Ectodermal cell (in vitro differentiated cells): Measurements from ENCODE around the gene NELL1.

Source experiments
- H3K27ac ChIP-seq: 2 replicates; pipeline ENCODE4 v1.7.0; 2013; ENCODE audit warnings: mild to moderate bottlenecking, low read depth, low read length; ENCODE audit not compliant: insufficient read depth, poor library complexity, severe bottlenecking
- H3K27me3 ChIP-seq: 2 replicates; pipeline ENCODE4 v1.7.0; 2013; ENCODE audit warnings: mild to moderate bottlenecking, low read length; ENCODE audit not compliant: insufficient read depth, control insufficient read depth, poor library complexity, severe bottlenecking
- H3K36me3 ChIP-seq: one replicate; pipeline ENCODE4 v1.7.0; 2013; ENCODE audit warnings: low read length; ENCODE audit not compliant: control insufficient read depth, insufficient read depth
- H3K4me1 ChIP-seq: one replicate; pipeline ENCODE4 v1.7.0; 2013; ENCODE audit warnings: low read length; ENCODE audit not compliant: control insufficient read depth, insufficient read depth
- H3K4me3 ChIP-seq: 2 replicates; pipeline ENCODE4 v1.7.0; 2013; ENCODE audit warnings: low read depth, low read length, control low read depth; ENCODE audit not compliant: insufficient read depth
- H3K9me3 ChIP-seq: 2 replicates; pipeline ENCODE4 v1.7.0; 2013; ENCODE audit warnings: mild to moderate bottlenecking, low read length, moderate library complexity; ENCODE audit not compliant: control insufficient read depth
- WGBS, 2 experiments: methylation state at CpG; one replicate each; pipeline ENCODE4 v1.1.7; 2013; ENCODE audit warnings: missing lambda C conversion rate in 2 of 2; 5-methylcytosine and 5-hydroxymethylcytosine counted together

Gene NELL1

GRCh38 chr11:21066030-21066429, 396.6 kb downstream of the NELL1 start:
- no peaks in the 10 kb centered on the region for H3K36me3 ChIP-seq
- H3K27ac ChIP-seq = no peak overlapping the region
- no peak overlapping the region for H3K4me3 ChIP-seq
- no peaks in the 10 kb centered on the region for H3K4me1 ChIP-seq
- 43 to 56% methylated on average over 2 of the region's 2 CpGs for WGBS, 2 experiments
- H3K27me3 ChIP-seq = no peaks in the 10 kb centered on the region
- no peaks in the 10 kb centered on the region for H3K9me3 ChIP-seq

GRCh38 chr11:21068886-21069285, 399.5 kb downstream of the NELL1 start:
- Histone ChIP-seq H3K27me3 (no peaks in the 10 kb centered on the region), H3K4me3 (no peak overlapping the region), H3K4me1 (peaks cover 7% of the 10 kb centered on the region), H3K27ac (no peak overlapping the region), H3K9me3 (no peaks in the 10 kb centered on the region), H3K36me3 (no peaks in the 10 kb centered on the region)
- 89 to 100% methylated on average over 2 to 3 of the region's 3 CpGs for WGBS, 2 experiments

DNA sequence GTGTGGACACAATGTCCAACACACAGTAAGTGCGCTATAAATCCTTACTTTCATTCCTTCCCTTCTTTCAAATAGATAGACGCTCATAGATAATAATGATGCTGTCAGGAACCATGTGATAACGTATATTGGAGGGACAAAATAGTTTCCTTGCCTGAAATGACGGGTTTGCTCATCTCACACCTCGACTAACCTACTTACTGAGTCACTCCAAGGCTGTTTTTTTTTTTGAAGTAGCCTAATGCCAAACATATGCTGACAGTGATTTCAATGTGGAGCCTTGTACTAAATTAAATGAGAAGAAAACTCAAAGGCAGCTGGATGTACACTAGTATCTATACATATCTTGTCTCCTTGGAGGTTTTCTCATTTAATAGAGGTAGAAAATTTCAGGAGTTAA, 400.5 kb downstream of the NELL1 start:
- H3K27me3 ChIP-seq = no peaks in the 10 kb centered on the region
- H3K36me3 ChIP-seq = no peaks in the 10 kb centered on the region
- no peaks in the 10 kb centered on the region for H3K9me3 ChIP-seq
- H3K4me3 ChIP-seq = no peak overlapping the region
- H3K4me1 ChIP-seq = peaks cover 7% of the 10 kb centered on the region
- 90 to 93% methylated on average over 5 of the region's 5 CpGs for WGBS, 2 experiments
- no peak overlapping the region for H3K27ac ChIP-seq

DNA sequence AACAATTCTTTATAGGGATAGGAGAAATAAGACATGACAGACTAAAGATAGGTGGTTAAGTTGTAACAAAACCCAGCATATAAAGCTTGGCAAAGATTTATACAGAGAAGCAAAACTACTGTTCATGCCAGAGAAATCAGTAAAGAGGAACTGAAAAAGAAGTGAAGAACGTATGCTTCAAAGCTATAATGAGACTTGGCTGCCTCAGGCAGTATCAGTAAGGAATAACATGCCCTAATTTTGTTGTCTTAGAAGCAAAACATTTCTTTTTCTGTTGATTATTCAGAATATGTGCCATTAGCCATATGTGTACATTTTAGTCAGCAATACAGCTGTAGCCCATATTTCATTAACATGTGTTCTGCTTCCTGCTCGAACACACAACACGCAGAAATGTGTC, 403.2 kb downstream of the NELL1 start:
- 93 to 95% methylated on average over 3 of the region's 3 CpGs for WGBS, 2 experiments
- H3K4me1 ChIP-seq = peaks cover 10% of the 10 kb centered on the region
- no peaks in the 10 kb centered on the region for H3K9me3 ChIP-seq
- H3K27ac ChIP-seq = no peak overlapping the region
- H3K27me3 ChIP-seq = no peaks in the 10 kb centered on the region
- no peaks in the 10 kb centered on the region for H3K36me3 ChIP-seq
- H3K4me3 ChIP-seq = no peak overlapping the region

GRCh38 chr11:21082853-21083252, 413.5 kb downstream of the NELL1 start:
- no peaks in the 10 kb centered on the region for H3K9me3 ChIP-seq
- no peak overlapping the region for H3K4me3 ChIP-seq
- WGBS, 2 experiments = 89 to 95% methylated on average over 2 to 3 of the region's 3 CpGs
- no peaks in the 10 kb centered on the region for H3K4me1 ChIP-seq
- no peak overlapping the region for H3K27ac ChIP-seq
- no peaks in the 10 kb centered on the region for H3K36me3 ChIP-seq
- no peaks in the 10 kb centered on the region for H3K27me3 ChIP-seq

DNA sequence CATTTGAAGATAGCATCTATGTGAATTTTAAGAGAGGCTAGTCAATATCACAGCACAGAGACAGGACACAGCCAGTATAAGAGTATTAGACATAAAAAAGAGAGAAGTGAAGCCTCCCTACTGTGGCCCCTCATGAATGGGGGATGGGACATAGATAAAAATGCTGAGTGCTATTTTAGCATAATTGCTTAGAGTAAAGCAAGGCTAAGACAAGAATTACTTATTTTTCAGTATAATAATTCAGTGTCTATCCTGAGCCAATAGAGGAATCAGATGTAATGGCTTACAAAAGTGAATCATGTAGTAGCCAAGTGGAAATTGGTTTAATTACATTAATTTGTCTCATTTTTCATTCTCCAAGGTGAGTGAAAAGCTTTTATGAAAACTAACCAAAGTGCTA, 419.5 kb downstream of the NELL1 start:
- no peaks in the 10 kb centered on the region for H3K4me1 ChIP-seq
- no peaks in the 10 kb centered on the region for H3K9me3 ChIP-seq
- H3K27ac ChIP-seq = no peak overlapping the region
- no peak overlapping the region for H3K4me3 ChIP-seq
- H3K27me3 ChIP-seq = no peaks in the 10 kb centered on the region
- no peaks in the 10 kb centered on the region for H3K36me3 ChIP-seq

GRCh38 chr11:21104641-21105040, 435.3 kb downstream of the NELL1 start:
- Histone ChIP-seq H3K27ac (no peak overlapping the region), H3K4me1 (no peaks in the 10 kb centered on the region), H3K9me3 (no peaks in the 10 kb centered on the region), H3K27me3 (no peaks in the 10 kb centered on the region), H3K36me3 (no peaks in the 10 kb centered on the region), H3K4me3 (no peak overlapping the region)
- 89 to 93% methylated on average over 2 of the region's 2 CpGs for WGBS, 2 experiments

DNA sequence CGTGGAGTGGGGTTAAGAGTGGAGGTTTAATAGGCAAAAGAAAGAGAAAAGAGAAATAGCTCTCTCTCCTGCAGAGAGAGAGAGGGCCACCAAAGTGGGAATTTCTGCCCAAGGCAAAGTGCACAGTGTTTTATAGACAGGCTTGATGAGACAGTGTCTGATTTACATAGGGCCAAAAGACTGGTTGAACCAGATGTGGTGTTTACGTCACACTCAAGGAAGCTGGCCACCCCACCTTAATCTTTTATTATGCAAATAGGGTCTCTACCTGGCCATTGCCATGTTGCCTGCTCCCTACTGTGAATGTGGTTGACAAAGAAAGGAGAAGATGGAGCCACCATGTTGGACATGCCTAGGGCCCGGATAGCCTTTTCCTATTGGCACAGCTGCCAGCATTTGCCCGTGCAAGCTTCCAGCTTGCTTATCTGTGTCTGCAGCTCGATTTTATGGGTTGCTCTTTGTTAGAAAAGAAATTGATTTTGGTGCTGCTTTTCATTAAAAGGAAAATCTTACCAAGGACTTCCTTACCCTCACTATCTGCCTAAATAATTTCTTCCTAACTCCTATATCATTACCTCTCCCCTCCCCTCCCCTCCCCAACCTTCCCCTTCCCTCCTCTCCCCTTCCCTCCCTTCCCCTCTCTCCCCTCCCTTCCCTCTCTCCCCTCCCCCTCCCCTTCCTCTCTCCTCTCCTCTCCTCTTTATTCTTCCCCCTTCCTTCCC, 436.0 kb downstream of the NELL1 start:
- no peaks in the 10 kb centered on the region for H3K27me3 ChIP-seq
- H3K4me3 ChIP-seq = no peak overlapping the region
- no peak overlapping the region for H3K27ac ChIP-seq
- no peaks in the 10 kb centered on the region for H3K4me1 ChIP-seq
- H3K36me3 ChIP-seq = no peaks in the 10 kb centered on the region
- 86 to 90% methylated on average over 5 of the region's 5 CpGs for WGBS, 2 experiments
- no peaks in the 10 kb centered on the region for H3K9me3 ChIP-seq

DNA sequence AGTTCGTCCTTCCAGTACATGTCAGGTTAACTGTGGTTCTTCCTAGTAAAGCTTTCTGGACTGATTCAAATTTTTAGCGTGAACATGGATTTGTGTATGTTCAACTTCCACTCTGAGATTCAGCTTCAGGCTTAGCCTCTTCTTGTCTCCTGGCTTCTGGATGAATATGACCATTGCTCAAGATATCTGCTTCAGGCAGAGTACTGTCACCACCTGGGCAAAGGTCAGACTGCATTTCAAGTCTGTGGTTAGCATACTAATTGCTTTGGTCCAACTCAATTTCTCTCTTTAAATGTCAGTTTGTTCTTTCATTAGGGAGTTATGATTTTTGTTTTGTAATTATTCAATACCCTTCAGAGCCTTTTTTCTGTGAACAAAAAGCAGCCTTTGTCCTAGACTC, 440.0 kb downstream of the NELL1 start:
- H3K27me3 ChIP-seq = no peaks in the 10 kb centered on the region
- 92 to 98% methylated on average over 2 of the region's 2 CpGs for WGBS, 2 experiments
- H3K4me1 ChIP-seq = no peaks in the 10 kb centered on the region
- H3K27ac ChIP-seq = no peak overlapping the region
- no peak overlapping the region for H3K4me3 ChIP-seq
- no peaks in the 10 kb centered on the region for H3K9me3 ChIP-seq
- H3K36me3 ChIP-seq = no peaks in the 10 kb centered on the region

GRCh38 chr11:21110415-21110814, 441.0 kb downstream of the NELL1 start:
- WGBS, 2 experiments = 89% methylated on average over 1 of the region's 1 CpG; no CpG with 5 or more reads in 1 of the 2 experiments
- H3K27ac ChIP-seq = no peak overlapping the region
- H3K27me3 ChIP-seq = no peaks in the 10 kb centered on the region
- H3K4me1 ChIP-seq = peaks cover 4% of the 10 kb centered on the region
- H3K4me3 ChIP-seq = no peak overlapping the region
- H3K9me3 ChIP-seq = no peaks in the 10 kb centered on the region
- H3K36me3 ChIP-seq = no peaks in the 10 kb centered on the region

- Histone ChIP-seq H3K9me3 (no peaks in the 10 kb centered on the region), H3K4me1 (peaks cover 9% of the 10 kb centered on the region), H3K36me3 (no peaks in the 10 kb centered on the region), H3K4me3 (no peak overlapping the region), H3K27ac (no peak overlapping the region), H3K27me3 (no peaks in the 10 kb centered on the region)
- 89 to 96% methylated on average over 2 of the region's 3 CpGs for WGBS, 2 experiments
These were observed 444.5 kb downstream of the NELL1 start for GRCh38 chr11:21113876-21114275.
